GM12878 (cell line): ENCODE data around the gene EFCAB8. TPM values are rescaled to one million over a fixed set of nuclear protein-coding genes. Genes with fewer than 3 reads are reported as not detected.
A peak's percentile ranks its signal among the peaks of the same experiment; 100 is the strongest.

Experiments
- ATAC-seq: fragments of 200-7000 bp; cut with Tn5 transposase; 3 replicates; pipeline ENCODE4 v1.9.1; 2020; ENCODE audit warnings: mild to moderate bottlenecking, moderate library complexity
- BruUV-seq: library from RNA; stranded (reverse); fragments of 400-500 nt; replicated peaks from 2 replicates; lab custom pipeline; 2021; lab: Mats Ljungman, UMichigan
- CTCF ChIA-PET: fragments of 300-600 bp; sonication (Branson Sonifier 250); formaldehyde crosslinking; extraction: SDS; loops from one replicate; lab custom pipeline; 2021; ENCODE audit warnings: inconsistent platforms; lab: Yijun Ruan, JAX
- POLR2A ChIA-PET: fragments of 350-600 bp; formaldehyde crosslinking; extraction: SDS; loops from one replicate; lab custom pipeline; 2021; ENCODE audit warnings: inconsistent platforms; lab: Charles Lee
- RAD21 ChIA-PET: fragments of 300-600 bp; sonication (Branson Sonifier 250); formaldehyde crosslinking; loops from one replicate; lab custom pipeline; 2023; ENCODE audit warnings: antibody characterized with exemption; ENCODE audit not compliant: unreplicated experiment; lab: Charles Lee
- SMC1A ChIA-PET: fragments of 300-600 bp; sonication (Branson Sonifier 250); formaldehyde crosslinking; loops from one replicate; lab custom pipeline; 2023; ENCODE audit not compliant: unreplicated experiment, uncharacterized antibody; lab: Charles Lee
- DNase-seq: peaks from one replicate; pipeline ENCODE4 v3.0.0-alpha.2; 2011; ENCODE audit warnings: low read depth, low spot score
- FAIRE-seq: peaks from 3 replicates; lab custom pipeline; 2011; peaks lifted over from hg19 to GRCh38; lab: Jason Lieb, UNC
- H2AFZ ChIP-seq: 2 replicates; pipeline ENCODE4 v1.6.0; 2011; ENCODE audit warnings: low read depth, low read length, control low read depth; ENCODE audit not compliant: control insufficient read depth
- H3K27ac ChIP-seq: 2 replicates; pipeline ENCODE4 v1.5.1; 2011; ENCODE audit warnings: control low read depth; ENCODE audit not compliant: control insufficient read depth, insufficient read depth
- H3K27me3 ChIP-seq, 2 experiments: replicated peaks in 1 of 2; 2 replicates each; pipeline versions ENCODE4 v1.6.0 to v1.6.1; 2011; ENCODE audit warnings: low read length in 1 of 2; ENCODE audit not compliant: control insufficient read depth in 2 of 2, insufficient read depth in 2 of 2
- H3K36me3 ChIP-seq, 2 experiments: 2 replicates each; pipeline ENCODE4 v1.5.1; 2011; ENCODE audit warnings: low read length in 1 of 2; ENCODE audit not compliant: control insufficient read depth in 2 of 2, insufficient read depth in 2 of 2
- H3K4me1 ChIP-seq: 2 replicates; pipeline ENCODE4 v1.6.1; 2011; ENCODE audit warnings: mild to moderate bottlenecking, low read length, moderate library complexity, mixed read lengths; ENCODE audit not compliant: control insufficient read depth, insufficient read depth
- H3K4me2 ChIP-seq: 2 replicates; pipeline ENCODE4 v1.6.0; 2011; ENCODE audit warnings: control low read depth; ENCODE audit not compliant: control insufficient read depth, insufficient read depth
- H3K4me3 ChIP-seq: fragments of 200-600 bp; sonication (generic); 2 replicates; pipeline ENCODE4 v1.5.1; 2016
- H3K79me2 ChIP-seq: 2 replicates; pipeline ENCODE4 v1.6.0; 2011; ENCODE audit warnings: low read length; ENCODE audit not compliant: control insufficient read depth, insufficient read depth
- H3K9ac ChIP-seq: 2 replicates; pipeline ENCODE4 v1.8.0; 2011; ENCODE audit warnings: low read length, control low read depth, mixed read lengths; ENCODE audit not compliant: control insufficient read depth, insufficient read depth
- H3K9me3 ChIP-seq: replicated peaks from 3 replicates; pipeline ENCODE4 v1.5.1; 2011; ENCODE audit warnings: mild to moderate bottlenecking, low read length; ENCODE audit not compliant: control insufficient read depth, insufficient read depth
- H4K20me1 ChIP-seq: 2 replicates; pipeline ENCODE4 v1.6.0; 2011; ENCODE audit not compliant: control insufficient read depth, insufficient read depth
- EED ChIP-seq: sonication (generic); IDR thresholded peaks from 2 replicates; pipeline ENCODE4 v1.6.1; 2016; ENCODE audit warnings: antibody characterized with exemption, low read depth
- GABPA ChIP-seq: IDR thresholded peaks from 2 replicates; pipeline ENCODE4 v1.6.1; 2014; ENCODE audit warnings: antibody characterized with exemption, low read depth, mild to moderate bottlenecking, inconsistent platforms
- JUNB ChIP-seq: IDR thresholded peaks from 2 replicates; pipeline ENCODE4 v1.6.1; 2016; ENCODE audit warnings: antibody characterized with exemption, mild to moderate bottlenecking
- RBBP5 ChIP-seq: fragments of 200-600 bp; sonication (generic); conservative IDR thresholded peaks from 2 replicates; pipeline ENCODE4 v1.6.1; 2016
- RUNX3 ChIP-seq: IDR thresholded peaks from 2 replicates; pipeline ENCODE4 v1.6.1; 2012; ENCODE audit warnings: low read length, inconsistent platforms
- TCF3 ChIP-seq: IDR thresholded peaks from 2 replicates; pipeline ENCODE4 v1.6.1; 2012; ENCODE audit warnings: low read depth, mild to moderate bottlenecking, low read length, borderline replicate concordance; ENCODE audit not compliant: insufficient read depth
- WGBS: methylation state at CpG from one replicate; pipeline ENCODE4 v1.1.6; 2016; ENCODE audit warnings: low lambda C conversion rate; ENCODE audit not compliant: insufficient replicate concordance, insufficient coverage; ENCODE audit errors: missing lambda C conversion rate; 5-methylcytosine and 5-hydroxymethylcytosine counted together
- in situ Hi-C: fragments of 300-500 bp; cut with MboI; formaldehyde crosslinking; loops from 9 replicates; pipeline ENCODE4 v1.14.3; 2018; ENCODE audit warnings: mixed read lengths
- intact Hi-C: fragments of 100-400 bp; cut with micrococcal nuclease; formaldehyde crosslinking; loops from one replicate; pipeline ENCODE4 v1.14.2; 2022; ENCODE audit not compliant: unreplicated experiment
- polyA plus RNA-seq, 11 experiments: library from polyadenylated mRNA; depleted of rRNA in 4 of 11; unstranded in 6 of 11; stranded (reverse) in 5 of 11; fragments of >200 nt; fragmentation: Nextera tagmentation in 4 of 11; fragmentation: Illumina TruSeq in 1 of 11; extraction: Ambion mirVana in 4 of 11; extraction: Trizol in 1 of 11; gene quantifications; 1 replicate in 1 of 11; 2 replicates in 10 of 11; pipeline versions ENCODE4 v1.2.1 to v1.2.3, GENCODE V29; 2011 to 2016; ENCODE audit warnings: inconsistent platforms in 2 of 11, missing spikeins in 2 of 11, low read depth in 1 of 11
- total RNA-seq, 4 experiments: library from RNA; depleted of rRNA in 3 of 4; stranded (reverse); fragments of >200 nt in 3 of 4; fragmentation: Illumina TruSeq in 1 of 4; extraction: Trizol in 1 of 4; gene quantifications; 2 replicates each; pipeline versions ENCODE4 v1.2.1 to v1.2.3, GENCODE V29; 2013 to 2021

Gene EFCAB8
- total and polyA plus RNA-seq, 10 of the 15 experiments (the other 5 are each of a cell fraction or from before 2014, with no cell fraction given): 0.04 to 0.18 (median 0.06) TPM; not detected in 4

- Histone ChIP-seq H3K4me2 (no peak overlapping the region), H3K79me2 (peaks cover 9% of the 10 kb centered on the region), H3K27ac (no peak overlapping the region), H3K27me3 (no peaks in the 10 kb centered on the region), H3K9ac (no peak overlapping the region), H3K36me3 (peaks cover 26 to 46% of the 10 kb centered on the region in 2 experiments), H4K20me1 (no peaks in the 10 kb centered on the region), H3K4me3 (no peak overlapping the region), H3K9me3 (no peaks in the 10 kb centered on the region), H2AFZ (no peak overlapping the region), H3K4me1 (no peaks in the 10 kb centered on the region; the same call in 1 of the 2 replicates)
- intact Hi-C loops (no loop called here), in situ Hi-C loops (no loop called here)
- ATAC-seq (no peak), FAIRE-seq (peak; percentile 44), DNase-seq (no peak)
- CTCF ChIA-PET: no interaction called here
- 45% methylated on average over 17 of the region's 17 CpGs for WGBS
- SMC1A ChIA-PET: no interaction called here
- POLR2A ChIA-PET: no interaction called here
- no TSS peak for BruUV-seq
- TF ChIP-seq JUNB: 0 out of 2 replicates have a peak, but pooled peaks have one; percentile 23
- TF ChIP-seq EED: peak; percentile 40; the same call in 1 of the 2 replicates
- TF ChIP-seq RUNX3: peak; percentile 71
- no peak for TF ChIP-seq GABPA
- RAD21 ChIA-PET: no interaction called here
These were observed 19.3 kb upstream of the EFCAB8 start for GRCh38 chr20:32839227-32839981.

DNA sequence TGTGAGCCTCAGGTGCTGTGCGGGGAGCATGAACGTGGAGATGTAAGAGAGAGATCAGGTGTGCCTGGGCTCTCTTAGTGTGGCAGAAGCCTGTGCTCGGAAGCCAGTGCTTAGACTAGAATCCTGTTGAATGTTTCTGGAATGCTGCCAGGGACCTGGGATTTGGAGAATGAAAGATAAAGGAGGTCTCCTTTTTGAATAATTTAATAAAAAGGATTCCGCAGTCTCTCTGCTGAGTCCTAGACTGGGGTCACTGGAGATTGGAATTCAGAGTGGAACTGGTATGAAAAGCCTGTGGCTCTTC is 18.8 kb upstream of the EFCAB8 start:
- H3K36me3 ChIP-seq: peaks cover 27 to 43% of the 10 kb centered on the region in 2 experiments
- FAIRE-seq: no peak

More for the DNA sequence above, 18.8 kb upstream of the EFCAB8 start:
- Histone ChIP-seq H3K79me2 (peaks cover 9% of the 10 kb centered on the region), H3K27me3 (no peaks in the 10 kb centered on the region), H3K4me3 (no peak overlapping the region), H2AFZ (no peak overlapping the region), H3K9me3 (no peaks in the 10 kb centered on the region), H4K20me1 (no peaks in the 10 kb centered on the region), H3K4me1 (no peaks in the 10 kb centered on the region; the same call in 1 of the 2 replicates), H3K9ac (no peak overlapping the region), H3K27ac (no peak overlapping the region), H3K4me2 (no peak overlapping the region)
- TF ChIP-seq RBBP5 (no peak), TCF3 (0 out of 2 replicates have a peak, but pooled peaks have one; percentile 6)
- no TSS peak for BruUV-seq
- RAD21 ChIA-PET: no interaction called here
- SMC1A ChIA-PET: no interaction called here
- no peak for DNase-seq
- no peak for ATAC-seq
- WGBS: 98% methylated on average over 4 of the region's 4 CpGs
- in situ Hi-C loops: no loop called here
- CTCF ChIA-PET: no interaction called here
- POLR2A ChIA-PET: no interaction called here
- intact Hi-C loops: no loop called here
